ENCODE results near the gene PCSK4. TPM values are rescaled to one million over a fixed set of nuclear protein-coding genes. Genes with fewer than 3 reads are reported as not detected.
"Not testable (repeated sequence)": the region's sequence is repeated elsewhere in the genome, so short reads cannot be mapped to it uniquely, and the experiment has no call there.

The PCSK4 gene
- 8.3 TPM for polyA plus RNA-seq (2013, experiment 1 of 2)
- polyA plus RNA-seq (2013, experiment 2 of 2), result 7.9 TPM

- H3K4ac ChIP-seq (ENCODE audit: low read length), result peak within 1 kb of the TSS; percentile 66
- H2BK12ac ChIP-seq (ENCODE audit: low read length), result peak within 1 kb of the TSS; percentile 98
- no peaks in the 10 kb centered on the region for H3K36me3 ChIP-seq (replicated peaks in 1 of 2; ENCODE audit: control insufficient read depth in 2 of 2, insufficient read depth in 2 of 2, low read length in 2 of 2)
- peak within 1 kb of the TSS; percentile 82 for H2BK5ac ChIP-seq (ENCODE audit: low read length)
- H3K27ac ChIP-seq (replicated peaks; ENCODE audit: low read length), result peak within 1 kb of the TSS; percentile 76
- peak within 1 kb of the TSS; percentile 100 for H3K4me2 ChIP-seq (ENCODE audit: insufficient read depth, low read length, poor library complexity, severe bottlenecking)
- H4K8ac ChIP-seq (ENCODE audit: low read depth, low read length), result no peak within 1 kb of the TSS
- no peaks in the 10 kb centered on the region for H3K9me3 ChIP-seq (replicated peaks in 1 of 2; ENCODE audit: control insufficient read depth in 2 of 2, insufficient read depth in 1 of 2, low read depth in 1 of 2, low read length in 2 of 2)
- peak within 1 kb of the TSS; percentile 73 to 83 for H3K4me3 ChIP-seq (ENCODE audit: low read length in 2 of 2)
- H3K18ac ChIP-seq (ENCODE audit: low read length), result peak within 1 kb of the TSS; percentile 99
- peak within 1 kb of the TSS; percentile 98 for H3K14ac ChIP-seq (ENCODE audit: low read length)
- peak within 1 kb of the TSS; percentile 96 for H2AFZ ChIP-seq (ENCODE audit: low read length)
- H3K27me3 ChIP-seq (ENCODE audit: control insufficient read depth in 3 of 3, insufficient read depth in 3 of 3, low read depth in 1 of 3, low read length in 3 of 3), result peaks cover 3 to 18% (median 14%) of the 10 kb centered on the region in 3 experiments
- H3K79me1 ChIP-seq (ENCODE audit: low read depth, low read length), result peaks cover 2% of the 10 kb centered on the region
- no CpG with 5 or more reads among the region's 74 CpGs for WGBS, 2 donors (ENCODE audit: extremely low coverage in 2 of 2, insufficient read length in 2 of 2, insufficient replicate concordance in 1 of 2)
- peak; percentile 100 for DNase-seq (ENCODE audit: low spot score)
- peak within 1 kb of the TSS; percentile 100 for H3K23ac ChIP-seq (ENCODE audit: low read depth, low read length, poor library complexity)
- H3K9ac ChIP-seq (ENCODE audit: low read depth, low read length, poor library complexity), result peak within 1 kb of the TSS; percentile 91
- H2BK120ac ChIP-seq (ENCODE audit: low read depth, low read length), result no peak within 1 kb of the TSS
- H2BK15ac ChIP-seq (ENCODE audit: low read length), result peak within 1 kb of the TSS; percentile 100
- peak within 1 kb of the TSS; percentile 94 for H2AK5ac ChIP-seq (ENCODE audit: low read depth, low read length)
- peaks cover 15 to 23% of the 10 kb centered on the region in 2 donors for H3K4me1 ChIP-seq (ENCODE audit: control insufficient read depth in 2 of 2, insufficient read depth in 1 of 2, low read depth in 1 of 2, low read length in 2 of 2)
- H4K91ac ChIP-seq (ENCODE audit: low read depth, low read length, poor library complexity), result peak within 1 kb of the TSS; percentile 56
These were observed at the start of gene PCSK4 for GRCh38 chr19:1490311-1491113. Gene PCSK4, minus strand, starts transcription at chr19:1490350. Its CDS starts 4 bp downstream, at chr19:1490346.

- H3K36me3 ChIP-seq (replicated peaks in 1 of 2; ENCODE audit: control insufficient read depth in 2 of 2, insufficient read depth in 2 of 2, low read length in 2 of 2); H3K79me1 ChIP-seq (ENCODE audit: low read depth, low read length); H3K14ac ChIP-seq (ENCODE audit: low read length); H4K8ac ChIP-seq (ENCODE audit: low read depth, low read length); H3K4me3 ChIP-seq (ENCODE audit: low read length in 2 of 2); H3K18ac ChIP-seq (ENCODE audit: low read length); H2AK5ac ChIP-seq (ENCODE audit: low read depth, low read length); H2BK5ac ChIP-seq (ENCODE audit: low read length); H2BK120ac ChIP-seq (ENCODE audit: low read depth, low read length); H3K27ac ChIP-seq (replicated peaks; ENCODE audit: low read length); DNase-seq (ENCODE audit: low spot score); H4K91ac ChIP-seq (ENCODE audit: low read depth, low read length, poor library complexity); H3K9me3 ChIP-seq (replicated peaks in 1 of 2; ENCODE audit: control insufficient read depth in 2 of 2, insufficient read depth in 1 of 2, low read depth in 1 of 2, low read length in 2 of 2); H3K23ac ChIP-seq (ENCODE audit: low read depth, low read length, poor library complexity); H2BK12ac ChIP-seq (ENCODE audit: low read length); H3K27me3 ChIP-seq (ENCODE audit: control insufficient read depth in 3 of 3, insufficient read depth in 3 of 3, low read depth in 1 of 3, low read length in 3 of 3); H3K4me2 ChIP-seq (ENCODE audit: insufficient read depth, low read length, poor library complexity, severe bottlenecking); H2AFZ ChIP-seq (ENCODE audit: low read length); H3K4me1 ChIP-seq (ENCODE audit: control insufficient read depth in 2 of 2, insufficient read depth in 1 of 2, low read depth in 1 of 2, low read length in 2 of 2); H2BK15ac ChIP-seq (ENCODE audit: low read length); H3K9ac ChIP-seq (ENCODE audit: low read depth, low read length, poor library complexity); H3K4ac ChIP-seq (ENCODE audit: low read length): not testable (repeated sequence)
- WGBS, 2 donors (ENCODE audit: extremely low coverage in 2 of 2, insufficient read length in 2 of 2, insufficient replicate concordance in 1 of 2), result no CpG with 5 or more reads among the region's 11 CpGs
These were observed 49.6 kb upstream of the PCSK4 start for GRCh38 chr19:1539749-1540148.

- no peaks in the 10 kb centered on the region for H3K9me3 ChIP-seq (replicated peaks in 1 of 2; ENCODE audit: control insufficient read depth in 2 of 2, insufficient read depth in 1 of 2, low read depth in 1 of 2, low read length in 2 of 2)
- no peak overlapping the region for H2AFZ ChIP-seq (ENCODE audit: low read length)
- H3K4me1 ChIP-seq (ENCODE audit: control insufficient read depth in 2 of 2, insufficient read depth in 1 of 2, low read depth in 1 of 2, low read length in 2 of 2), result no peaks in the 10 kb centered on the region
- no peak overlapping the region for H3K4me2 ChIP-seq (ENCODE audit: insufficient read depth, low read length, poor library complexity, severe bottlenecking)
- H2BK15ac ChIP-seq (ENCODE audit: low read length), result no peak overlapping the region
- no peak overlapping the region for H4K8ac ChIP-seq (ENCODE audit: low read depth, low read length)
- no peak overlapping the region for H3K27ac ChIP-seq (replicated peaks; ENCODE audit: low read length)
- no peak overlapping the region for H2BK5ac ChIP-seq (ENCODE audit: low read length)
- H2BK12ac ChIP-seq (ENCODE audit: low read length), result no peak overlapping the region
- no peaks in the 10 kb centered on the region for H3K36me3 ChIP-seq (replicated peaks in 1 of 2; ENCODE audit: control insufficient read depth in 2 of 2, insufficient read depth in 2 of 2, low read length in 2 of 2)
- H3K9ac ChIP-seq (ENCODE audit: low read depth, low read length, poor library complexity), result no peak overlapping the region
- peak overlapping the region; percentile 71 for H3K14ac ChIP-seq (ENCODE audit: low read length)
- peak overlapping the region; percentile 76 for H3K4ac ChIP-seq (ENCODE audit: low read length)
- H3K18ac ChIP-seq (ENCODE audit: low read length), result peak overlapping the region; percentile 80
- H3K27me3 ChIP-seq (ENCODE audit: control insufficient read depth in 3 of 3, insufficient read depth in 3 of 3, low read depth in 1 of 3, low read length in 3 of 3), result no peaks in the 10 kb centered on the region
- H4K91ac ChIP-seq (ENCODE audit: low read depth, low read length, poor library complexity), result no peak overlapping the region
- H2BK120ac ChIP-seq (ENCODE audit: low read depth, low read length), result no peak overlapping the region
- H3K79me1 ChIP-seq (ENCODE audit: low read depth, low read length), result no peaks in the 10 kb centered on the region
- peak overlapping the region; percentile 80 for H3K23ac ChIP-seq (ENCODE audit: low read depth, low read length, poor library complexity)
- WGBS, 2 donors (ENCODE audit: extremely low coverage in 2 of 2, insufficient read length in 2 of 2, insufficient replicate concordance in 1 of 2), result no CpG with 5 or more reads among the region's 15 CpGs
- no peak overlapping the region for H2AK5ac ChIP-seq (ENCODE audit: low read depth, low read length)
- no peak overlapping the region for H3K4me3 ChIP-seq (ENCODE audit: low read length in 2 of 2)
- no peak for DNase-seq (ENCODE audit: low spot score)
These were observed 48.8 kb upstream of the PCSK4 start for GRCh38 chr19:1538978-1539377.

GRCh38 chr19:1535699-1536098 is 45.5 kb upstream of the PCSK4 start:
- not testable (repeated sequence) for H3K79me1 ChIP-seq (ENCODE audit: low read depth, low read length); H2AK5ac ChIP-seq (ENCODE audit: low read depth, low read length); H3K9ac ChIP-seq (ENCODE audit: low read depth, low read length, poor library complexity); H2AFZ ChIP-seq (ENCODE audit: low read length); H3K27ac ChIP-seq (replicated peaks; ENCODE audit: low read length); H3K4me3 ChIP-seq (ENCODE audit: low read length in 2 of 2); H4K8ac ChIP-seq (ENCODE audit: low read depth, low read length); H3K36me3 ChIP-seq (replicated peaks in 1 of 2; ENCODE audit: control insufficient read depth in 2 of 2, insufficient read depth in 2 of 2, low read length in 2 of 2); H3K23ac ChIP-seq (ENCODE audit: low read depth, low read length, poor library complexity); H4K91ac ChIP-seq (ENCODE audit: low read depth, low read length, poor library complexity); DNase-seq (ENCODE audit: low spot score); H3K9me3 ChIP-seq (replicated peaks in 1 of 2; ENCODE audit: control insufficient read depth in 2 of 2, insufficient read depth in 1 of 2, low read depth in 1 of 2, low read length in 2 of 2); H3K27me3 ChIP-seq (ENCODE audit: control insufficient read depth in 3 of 3, insufficient read depth in 3 of 3, low read depth in 1 of 3, low read length in 3 of 3); H2BK15ac ChIP-seq (ENCODE audit: low read length); H3K14ac ChIP-seq (ENCODE audit: low read length); H2BK120ac ChIP-seq (ENCODE audit: low read depth, low read length); H2BK5ac ChIP-seq (ENCODE audit: low read length); H3K4me2 ChIP-seq (ENCODE audit: insufficient read depth, low read length, poor library complexity, severe bottlenecking); H3K4ac ChIP-seq (ENCODE audit: low read length); H3K4me1 ChIP-seq (ENCODE audit: control insufficient read depth in 2 of 2, insufficient read depth in 1 of 2, low read depth in 1 of 2, low read length in 2 of 2); H2BK12ac ChIP-seq (ENCODE audit: low read length); H3K18ac ChIP-seq (ENCODE audit: low read length)
- no CpG with 5 or more reads among the region's 7 CpGs for WGBS, 2 donors (ENCODE audit: extremely low coverage in 2 of 2, insufficient read length in 2 of 2, insufficient replicate concordance in 1 of 2)
